HG02884 (cell line): ENCODE results near the gene TRIM47.

ENCODE experiments used
- ATAC-seq: cut with Tn5 transposase; IDR thresholded peaks from one replicate; pipeline ENCODE4 v1.9.1; 2021; ENCODE audit warnings: mild to moderate bottlenecking, moderate library complexity; ENCODE audit not compliant: unreplicated experiment

TRIM47 gene

GRCh38 chr17:75848523-75849278 is 29.7 kb downstream of the TRIM47 start:
- ATAC-seq: no peak

- no peak for ATAC-seq
Observed at GRCh38 chr17:75847614-75848522, 30.5 kb downstream of the TRIM47 start.

GRCh38 chr17:75846692-75847613 is 31.4 kb downstream of the TRIM47 start:
- ATAC-seq: no peak

DNA sequence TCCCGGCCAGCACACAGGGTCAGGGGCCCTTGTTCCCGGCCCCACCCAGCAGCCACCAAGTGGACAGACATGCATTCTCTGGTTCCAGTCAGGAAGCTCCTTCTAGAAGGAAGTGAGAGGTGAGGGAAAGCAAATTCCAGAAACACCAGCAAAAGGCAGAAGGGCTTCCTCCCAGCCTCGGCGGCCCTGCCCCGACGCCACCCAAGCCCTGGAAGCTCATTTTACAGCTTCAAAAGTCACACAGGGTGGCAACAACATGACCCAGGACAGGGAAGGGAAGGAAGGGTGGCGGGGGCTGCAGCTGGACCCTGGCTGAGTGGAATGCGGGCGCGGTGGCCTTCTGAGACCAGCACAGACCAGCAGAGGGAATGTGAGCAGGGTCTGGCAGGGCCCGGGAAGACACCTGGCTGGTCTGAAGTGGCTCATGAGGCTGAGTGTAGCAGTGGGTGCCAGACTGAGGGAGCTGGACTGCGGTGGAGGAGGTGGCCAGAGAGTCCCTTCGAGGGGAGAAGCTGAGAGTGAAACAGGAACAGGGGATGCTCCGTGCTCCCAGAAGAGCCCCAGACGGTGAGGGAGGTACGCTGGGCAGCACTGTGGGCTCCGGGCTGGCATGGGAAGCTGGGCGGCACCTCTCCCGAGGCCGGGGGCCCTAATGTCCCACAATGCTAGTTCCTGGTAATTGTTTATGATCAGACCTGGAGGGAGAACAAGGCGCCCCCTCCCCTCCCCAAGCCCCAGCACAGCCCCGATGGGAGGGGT is 32.3 kb downstream of the TRIM47 start:
- ATAC-seq: no peak

- no peak for ATAC-seq
Observed at GRCh38 chr17:75845058-75845711, 33.2 kb downstream of the TRIM47 start.

- ATAC-seq: no peak
Observed at GRCh38 chr17:75844530-75845057, 33.8 kb downstream of the TRIM47 start.

- no peak for ATAC-seq
Observed at GRCh38 chr17:75843577-75844529, 34.5 kb downstream of the TRIM47 start, which contains the start of gene UNC13D. TSS of gene UNC13D (minus strand) at chr17:75844404. CDS start at chr17:75844337, 67 bp downstream.

DNA sequence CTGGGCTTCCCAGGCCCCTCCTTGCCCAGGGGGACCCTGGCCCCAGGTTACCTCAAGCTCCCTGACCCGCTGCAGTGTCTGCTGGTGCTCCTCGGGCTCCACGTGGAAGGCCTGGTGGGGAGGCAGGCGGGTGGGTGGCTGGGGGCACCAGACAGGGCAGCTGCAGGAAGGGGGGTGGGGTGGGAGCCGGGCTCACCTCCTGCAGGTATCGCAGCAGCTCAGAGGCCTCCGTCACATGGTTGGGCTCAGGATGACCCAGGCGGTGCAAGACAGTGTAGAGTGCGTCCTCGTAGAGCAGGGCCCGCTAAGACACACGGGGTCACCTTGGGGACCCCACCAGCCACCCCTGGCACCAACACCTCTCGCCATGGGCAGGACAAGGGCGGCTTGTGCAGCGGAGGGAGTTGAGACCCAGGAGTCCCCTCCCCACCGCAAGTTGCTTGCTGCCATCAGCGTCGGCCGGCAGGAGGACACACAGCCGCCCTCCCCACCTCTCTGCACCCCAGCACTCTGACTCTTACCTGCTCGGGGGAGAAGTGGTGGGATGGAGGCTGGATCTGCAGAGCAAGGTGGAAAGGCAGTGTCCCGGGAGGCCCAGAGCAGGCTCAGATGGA is 35.3 kb downstream of the TRIM47 start:
- ATAC-seq: no peak

- ATAC-seq: no peak
Observed at GRCh38 chr17:75842411-75842810, 36.0 kb downstream of the TRIM47 start.

DNA sequence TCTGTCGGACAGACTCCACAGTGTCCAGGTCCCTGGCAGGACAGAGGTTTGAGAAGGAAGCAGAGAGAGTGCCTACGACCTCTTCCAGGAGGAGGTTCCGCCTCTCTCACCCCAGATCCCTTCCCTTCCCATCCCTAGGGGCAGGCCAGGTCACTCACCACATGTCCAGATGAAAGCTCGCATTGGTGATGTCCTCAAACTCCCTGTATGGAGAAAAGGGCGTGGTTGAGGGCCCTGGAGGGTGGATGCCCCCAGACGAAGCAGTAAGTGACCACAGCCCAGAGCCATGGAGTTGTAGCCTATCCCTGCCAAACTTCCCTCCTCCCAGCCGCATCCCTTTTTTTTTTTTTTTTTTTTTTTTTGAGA is 37.6 kb downstream of the TRIM47 start:
- no peak for ATAC-seq

DNA sequence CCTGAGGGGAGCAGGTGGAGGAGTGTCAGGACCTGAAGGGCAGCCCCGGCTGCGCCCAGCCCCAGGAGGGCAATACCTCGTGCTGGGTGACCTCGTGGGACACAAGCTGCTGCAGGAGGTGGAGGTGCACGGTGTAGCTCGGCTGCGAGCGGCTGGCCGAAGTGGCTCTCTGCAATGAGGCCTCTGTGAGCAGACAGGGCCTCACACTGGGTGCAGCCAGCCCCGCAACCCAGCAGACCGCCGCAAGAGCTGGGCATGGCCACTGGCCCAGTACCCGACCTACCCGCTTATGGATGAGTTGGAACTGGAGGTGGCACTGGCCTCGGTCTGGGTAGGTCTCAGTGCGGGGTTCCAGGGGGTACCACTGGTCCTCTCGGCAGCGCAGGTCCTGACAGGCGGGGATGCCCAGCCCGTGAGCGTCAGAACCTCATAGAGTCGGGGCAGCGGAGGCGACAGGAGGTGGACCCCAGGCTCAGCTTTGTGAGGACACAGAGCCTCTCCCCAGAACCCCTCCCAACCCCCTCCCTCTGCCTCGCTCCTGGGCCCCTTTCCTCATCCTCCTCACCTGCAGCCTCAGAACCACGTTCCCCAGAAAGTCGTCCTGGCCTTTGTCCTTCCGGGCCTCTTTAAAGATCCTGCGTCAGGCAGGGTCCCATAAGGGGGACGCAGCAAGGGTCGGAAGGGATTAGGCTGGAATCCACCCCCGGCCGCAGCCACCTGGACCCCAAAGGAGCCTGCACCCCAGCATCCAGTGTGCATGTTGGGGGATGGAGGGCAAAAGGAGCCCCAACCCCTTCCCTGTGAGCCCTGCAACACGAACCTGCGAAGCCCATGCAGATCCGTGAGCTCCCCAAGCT is 38.2 kb downstream of the TRIM47 start:
- no peak for ATAC-seq

DNA sequence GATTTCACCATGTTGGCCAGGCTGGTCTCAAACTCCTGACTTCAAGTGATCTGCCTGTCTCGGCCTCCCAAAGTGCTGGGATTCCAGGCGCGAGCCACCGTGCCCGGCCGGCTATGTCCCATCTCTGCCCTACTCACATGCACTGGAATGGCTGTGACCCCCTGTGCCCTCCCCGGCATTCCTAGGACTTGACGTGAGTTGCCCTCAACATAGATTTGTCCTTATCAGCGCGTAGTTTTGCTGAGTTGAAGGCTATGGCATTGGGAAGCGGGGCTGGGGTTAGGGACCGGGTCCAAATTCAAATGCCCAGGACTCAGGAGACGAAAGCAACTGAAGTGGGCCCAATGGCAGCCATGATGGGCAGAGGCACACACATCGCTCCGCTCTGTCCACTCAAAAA is 40.0 kb downstream of the TRIM47 start:
- no peak for ATAC-seq

DNA sequence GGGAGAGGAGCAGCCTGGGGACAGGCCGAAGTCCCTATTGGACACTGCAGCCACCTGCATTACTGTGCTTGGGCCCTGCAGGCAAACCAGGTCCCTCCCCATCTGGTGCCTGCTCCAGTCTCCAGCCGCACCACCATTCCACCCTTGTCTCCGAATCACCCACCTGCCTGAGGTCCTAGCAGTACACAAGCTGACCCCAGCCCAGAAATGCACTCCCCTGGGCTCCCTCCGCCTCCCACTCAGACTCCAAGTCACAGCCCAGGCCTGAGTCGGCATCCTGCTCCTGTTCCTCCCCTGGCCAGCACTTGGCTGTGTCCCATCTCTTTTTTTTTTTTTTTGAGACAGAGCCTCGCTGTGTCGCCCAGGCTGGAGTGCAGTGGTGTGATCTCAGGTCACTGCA is 40.5 kb downstream of the TRIM47 start:
- ATAC-seq: no peak

GRCh38 chr17:75836605-75837004 is 41.8 kb downstream of the TRIM47 start:
- no peak for ATAC-seq

GRCh38 chr17:75835654-75835987 is 42.8 kb downstream of the TRIM47 start:
- ATAC-seq: no peak

GRCh38 chr17:75834928-75835653 is 43.3 kb downstream of the TRIM47 start:
- ATAC-seq: no peak
